Muscle of arm (tissue), 12 donors: ENCODE data around the gene MEIOSIN. TPM values are rescaled to one million over a fixed set of nuclear protein-coding genes. Genes with fewer than 3 reads are reported as not detected.

Source experiments
- DNase-seq: peaks from one replicate; pipeline ENCODE4 v3.0.0-alpha.2; 2013
- polyA plus RNA-seq, 12 donors: library from polyadenylated mRNA; unstranded; fragments of 120-200 nt; gene quantifications; one replicate each; pipeline ENCODE4 v1.2.1, GENCODE V29; 2013; ENCODE audit not compliant: insufficient read length in 12 of 12

Gene MEIOSIN
- polyA plus RNA-seq, 12 donors, result not detected

- DNase-seq, result no peak
Measured at GRCh38 chr19:45779231-45780145, 46.2 kb downstream of the MEIOSIN start.

GRCh38 chr19:45780146-45780447, 46.9 kb downstream of the MEIOSIN start:
- DNase-seq, result no peak

GRCh38 chr19:45780448-45781213, 47.4 kb downstream of the MEIOSIN start:
- no peak for DNase-seq

GRCh38 chr19:45781214-45782161, 48.2 kb downstream of the MEIOSIN start:
- no peak for DNase-seq

- no peak for DNase-seq
Measured at GRCh38 chr19:45782162-45782691, 49.0 kb downstream of the MEIOSIN start, which contains the start of gene DMPK. TSS of gene DMPK (minus strand) at chr19:45782490. CDS start at chr19:45782352, 138 bp downstream.

- DNase-seq, result no peak
Measured at GRCh38 chr19:45782820-45783785, 49.9 kb downstream of the MEIOSIN start.

GRCh38 chr19:45784096-45784495, 50.9 kb downstream of the MEIOSIN start:
- no peak for DNase-seq

- no peak for DNase-seq
Measured at GRCh38 chr19:45785097-45785496, 51.9 kb downstream of the MEIOSIN start.

GRCh38 chr19:45785781-45786532, 52.7 kb downstream of the MEIOSIN start:
- no peak for DNase-seq

- DNase-seq, result no peak
Measured at GRCh38 chr19:45786533-45786894, 53.3 kb downstream of the MEIOSIN start.

GRCh38 chr19:45789035-45789786, 56.0 kb downstream of the MEIOSIN start:
- DNase-seq, result no peak

GRCh38 chr19:45790942-45791341, 57.7 kb downstream of the MEIOSIN start:
- no peak for DNase-seq

- DNase-seq, result no peak
Measured at GRCh38 chr19:45791744-45792469, 58.7 kb downstream of the MEIOSIN start.

- DNase-seq, result peak; percentile 99
Measured at GRCh38 chr19:45792470-45793177, 59.4 kb downstream of the MEIOSIN start, which contains the start of gene DMWD. TSS of gene DMWD (minus strand) at chr19:45792845. CDS start at chr19:45792756, 89 bp downstream.

- no peak for DNase-seq
Measured at GRCh38 chr19:45793178-45793564, 59.9 kb downstream of the MEIOSIN start.

- no peak for DNase-seq
Measured at GRCh38 chr19:45793876-45794275, 60.6 kb downstream of the MEIOSIN start.

- DNase-seq, result no peak
Measured at GRCh38 chr19:45794627-45795026, 61.4 kb downstream of the MEIOSIN start.
